Osteoblast (primary cell): ENCODE measurements around the gene DEFB125. TPM values are rescaled to one million over a fixed set of nuclear protein-coding genes. Genes with fewer than 3 reads are reported as not detected.
"Not testable (repeated sequence)": the region's sequence is repeated elsewhere in the genome, so short reads cannot be mapped to it uniquely, and the experiment has no call there.

ENCODE experiments used
- DNase-seq: peaks from one replicate; pipeline ENCODE4 v3.0.0; 2011; ENCODE audit warnings: low spot score, mixed read lengths; ENCODE audit not compliant: insufficient read length; ENCODE audit errors: missing footprints
- H2AFZ ChIP-seq: 2 replicates; pipeline ENCODE4 v1.6.0; 2011; ENCODE audit warnings: mild to moderate bottlenecking, low read length
- H3K27ac ChIP-seq: 2 replicates; pipeline ENCODE4 v1.5.1; 2011; ENCODE audit warnings: mild to moderate bottlenecking, low read depth, low read length, moderate library complexity
- H3K27me3 ChIP-seq: 2 replicates; pipeline ENCODE4 v1.6.0; 2012; ENCODE audit warnings: mild to moderate bottlenecking, control low read depth, inconsistent platforms, low read length, moderate library complexity; ENCODE audit not compliant: insufficient read depth
- H3K36me3 ChIP-seq: 2 replicates; pipeline ENCODE4 v1.5.1; 2011; ENCODE audit warnings: mild to moderate bottlenecking, low read length, control low read depth, moderate library complexity; ENCODE audit not compliant: insufficient read depth
- H3K4me1 ChIP-seq: 2 replicates; pipeline ENCODE4 v1.5.1; 2011; ENCODE audit warnings: mild to moderate bottlenecking, low read length, control low read depth, moderate library complexity; ENCODE audit not compliant: insufficient read depth
- H3K4me2 ChIP-seq: 2 replicates; pipeline ENCODE4 v1.6.0; 2011; ENCODE audit warnings: mild to moderate bottlenecking, low read length; ENCODE audit not compliant: insufficient read depth
- H3K4me3 ChIP-seq: fragments of 200-600 bp; sonication (generic); 3 replicates; pipeline ENCODE4 v1.5.1; 2012; ENCODE audit warnings: mild to moderate bottlenecking, low read length, inconsistent platforms; ENCODE audit not compliant: insufficient read depth
- H3K79me2 ChIP-seq: 2 replicates; pipeline ENCODE4 v1.6.0; 2012; ENCODE audit warnings: mild to moderate bottlenecking, low read length, control low read depth, inconsistent platforms; ENCODE audit not compliant: insufficient read depth
- H3K9me3 ChIP-seq: 2 replicates; pipeline ENCODE4 v1.5.1; 2011; ENCODE audit warnings: low read depth, low read length, control low read depth
- H4K20me1 ChIP-seq: 2 replicates; pipeline ENCODE4 v1.6.0; 2012; ENCODE audit warnings: mild to moderate bottlenecking, low read length, control low read depth; ENCODE audit not compliant: insufficient read depth
- CTCF ChIP-seq: IDR thresholded peaks from 2 replicates; pipeline ENCODE4 v1.5.1; 2011; ENCODE audit warnings: mild to moderate bottlenecking, low read depth, low read length, moderate library complexity; ENCODE audit errors: extremely low read depth
- total RNA-seq: library from RNA; depleted of rRNA; stranded (reverse); fragments of >200 nt; gene quantifications from 2 replicates; pipeline ENCODE4 v1.2.3, GENCODE V29; 2012

Gene DEFB125
- total RNA-seq, 1 donor, result not detected

GRCh38 chr20:95215-95614 is 7.7 kb downstream of the DEFB125 start:
- Histone ChIP-seq H3K27ac (no peak overlapping the region), H3K9me3 (no peaks in the 10 kb centered on the region), H3K4me3 (no peak overlapping the region), H3K27me3 (no peaks in the 10 kb centered on the region), H4K20me1 (no peaks in the 10 kb centered on the region), H3K4me2 (no peak overlapping the region), H3K36me3 (no peaks in the 10 kb centered on the region), H2AFZ (no peak overlapping the region), H3K4me1 (no peaks in the 10 kb centered on the region), H3K79me2 (no peaks in the 10 kb centered on the region)
- no peak for TF ChIP-seq CTCF
- no peak for DNase-seq

- not testable (repeated sequence) for H3K4me2 ChIP-seq, H4K20me1 ChIP-seq, H3K4me3 ChIP-seq, H2AFZ ChIP-seq, H3K36me3 ChIP-seq, H3K4me1 ChIP-seq, H3K27ac ChIP-seq, H3K79me2 ChIP-seq, DNase-seq, H3K27me3 ChIP-seq, H3K9me3 ChIP-seq
Measured at GRCh38 chr20:97691-98090, 10.2 kb downstream of the DEFB125 start.

- Histone ChIP-seq H3K27ac (no peak overlapping the region), H3K4me3 (no peak overlapping the region), H3K36me3 (no peaks in the 10 kb centered on the region), H2AFZ (no peak overlapping the region), H3K79me2 (no peaks in the 10 kb centered on the region), H4K20me1 (no peaks in the 10 kb centered on the region), H3K4me1 (no peaks in the 10 kb centered on the region), H3K4me2 (no peak overlapping the region), H3K27me3 (no peaks in the 10 kb centered on the region), H3K9me3 (no peaks in the 10 kb centered on the region)
- TF ChIP-seq CTCF, result no peak
- DNase-seq, result no peak
Measured at GRCh38 chr20:101975-102374, 14.5 kb downstream of the DEFB125 start.

- H4K20me1 ChIP-seq, result no peaks in the 10 kb centered on the region
- H3K4me1 ChIP-seq, result no peaks in the 10 kb centered on the region
- H2AFZ ChIP-seq, result no peak overlapping the region
- no peaks in the 10 kb centered on the region for H3K27me3 ChIP-seq
- H3K79me2 ChIP-seq, result no peaks in the 10 kb centered on the region
- H3K36me3 ChIP-seq, result no peaks in the 10 kb centered on the region
- no peak for DNase-seq
- no peak overlapping the region for H3K4me2 ChIP-seq
- no peak for TF ChIP-seq CTCF
- H3K4me3 ChIP-seq, result no peak overlapping the region
- no peaks in the 10 kb centered on the region for H3K9me3 ChIP-seq
- H3K27ac ChIP-seq, result no peak overlapping the region
Measured at GRCh38 chr20:103456-103855, 16.0 kb downstream of the DEFB125 start.

- TF ChIP-seq CTCF, result no peak
- no peaks in the 10 kb centered on the region for H3K9me3 ChIP-seq
- no peaks in the 10 kb centered on the region for H3K36me3 ChIP-seq
- no peaks in the 10 kb centered on the region for H3K79me2 ChIP-seq
- no peak overlapping the region for H3K4me3 ChIP-seq
- H2AFZ ChIP-seq, result no peak overlapping the region
- H3K27me3 ChIP-seq, result no peaks in the 10 kb centered on the region
- no peaks in the 10 kb centered on the region for H4K20me1 ChIP-seq
- no peaks in the 10 kb centered on the region for H3K4me1 ChIP-seq
- H3K27ac ChIP-seq, result no peak overlapping the region
- DNase-seq, result no peak
- H3K4me2 ChIP-seq, result no peak overlapping the region
Measured at GRCh38 chr20:112396-112795, 24.9 kb downstream of the DEFB125 start.
